Activated naive CD8-positive, alpha-beta T cell treated with anti-CD3 and anti-CD28 coated beads, Interleukin-2, amount 50 U/mL, for 16 hours (primary cell): ENCODE data around the gene WNT9A.
"Not testable (repeated sequence)": the region's sequence is repeated elsewhere in the genome, so short reads cannot be mapped to it uniquely, and the experiment has no call there.

ENCODE experiments used
- DNase-seq: peaks from one replicate; pipeline ENCODE4 v3.0.0-alpha.2; 2020; ENCODE audit warnings: low read depth, low spot score

Gene WNT9A, protein sequence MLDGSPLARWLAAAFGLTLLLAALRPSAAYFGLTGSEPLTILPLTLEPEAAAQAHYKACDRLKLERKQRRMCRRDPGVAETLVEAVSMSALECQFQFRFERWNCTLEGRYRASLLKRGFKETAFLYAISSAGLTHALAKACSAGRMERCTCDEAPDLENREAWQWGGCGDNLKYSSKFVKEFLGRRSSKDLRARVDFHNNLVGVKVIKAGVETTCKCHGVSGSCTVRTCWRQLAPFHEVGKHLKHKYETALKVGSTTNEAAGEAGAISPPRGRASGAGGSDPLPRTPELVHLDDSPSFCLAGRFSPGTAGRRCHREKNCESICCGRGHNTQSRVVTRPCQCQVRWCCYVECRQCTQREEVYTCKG

DNA sequence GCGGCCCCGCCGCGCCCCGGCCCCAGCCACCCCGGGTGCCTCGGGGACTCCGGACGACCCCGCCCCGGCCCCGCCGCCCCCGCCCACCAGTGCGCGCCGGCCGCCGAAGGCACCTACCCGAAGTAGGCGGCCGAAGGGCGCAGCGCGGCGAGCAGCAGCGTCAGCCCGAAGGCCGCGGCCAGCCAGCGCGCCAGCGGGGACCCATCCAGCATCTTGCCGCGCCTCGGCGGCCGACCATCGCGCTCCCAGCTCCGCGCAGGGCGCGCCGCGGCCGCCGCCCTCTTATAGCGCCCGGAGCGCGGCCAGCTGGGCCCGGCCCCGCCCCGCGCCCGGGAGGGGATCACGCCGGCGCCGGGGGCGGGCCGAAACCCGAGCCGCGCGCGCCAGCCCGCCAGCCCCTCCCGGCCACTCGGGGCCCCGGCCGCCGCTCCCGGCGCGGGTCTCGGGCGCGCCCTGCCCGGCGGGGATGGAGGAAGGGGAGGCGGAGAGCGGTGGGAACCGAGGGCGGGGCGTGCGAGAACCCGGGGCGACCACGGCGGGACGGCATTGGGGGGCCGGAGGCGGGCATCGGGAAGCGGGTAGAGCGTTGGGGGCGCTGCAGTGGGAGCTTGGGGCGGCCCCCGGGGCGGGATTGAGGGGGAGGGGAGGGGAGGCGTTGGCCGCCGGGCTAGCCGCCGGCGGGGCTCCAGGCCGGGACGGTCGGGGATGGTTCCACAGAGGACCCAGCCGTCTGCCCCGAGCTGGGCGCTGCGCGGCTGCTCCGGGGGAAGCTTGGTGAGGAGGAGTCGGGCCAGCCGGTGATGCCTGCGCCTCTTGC, at the start of gene WNT9A:
Gene WNT9A, minus strand, starts transcription at position 257 of the 817 bp plus-strand sequence. Its CDS starts 45 bp downstream, at position 212.
- no peak for DNase-seq

DNA sequence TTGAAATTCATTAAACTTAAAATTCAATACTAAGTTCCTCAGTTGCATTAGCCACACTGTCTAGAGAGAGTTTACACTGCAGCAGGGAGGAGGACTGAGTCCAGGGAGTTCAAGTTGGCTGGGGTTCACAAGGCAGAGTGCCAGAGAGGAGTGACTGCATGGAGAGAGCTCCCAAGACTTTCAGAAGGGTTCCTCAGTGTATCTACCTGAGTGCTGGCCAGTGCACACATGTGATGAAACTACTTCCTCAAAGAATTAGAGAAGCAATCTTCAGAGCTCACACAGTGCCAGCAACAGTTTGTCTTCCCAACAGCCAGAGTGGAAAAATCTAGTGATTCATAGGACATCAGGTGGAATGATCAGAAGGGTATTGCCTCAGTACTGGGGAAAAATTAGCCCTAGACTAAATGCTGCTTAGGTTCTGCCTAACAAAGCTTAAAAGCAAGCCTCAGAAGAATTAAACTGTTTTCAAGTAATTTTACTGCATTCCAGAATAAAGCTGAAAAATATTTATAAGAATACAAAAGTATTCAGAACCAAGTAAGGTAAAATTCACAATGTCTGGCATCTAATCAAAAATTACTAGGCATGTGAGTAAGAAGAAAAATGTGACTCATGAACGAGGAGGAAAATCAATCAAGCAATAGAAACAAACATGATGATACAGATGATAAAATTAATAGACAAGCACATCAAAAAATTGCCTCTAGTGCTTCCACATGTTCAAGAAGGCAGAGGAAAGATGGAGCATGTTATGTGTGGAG, 48.6 kb upstream of the WNT9A start:
- DNase-seq = no peak

DNA sequence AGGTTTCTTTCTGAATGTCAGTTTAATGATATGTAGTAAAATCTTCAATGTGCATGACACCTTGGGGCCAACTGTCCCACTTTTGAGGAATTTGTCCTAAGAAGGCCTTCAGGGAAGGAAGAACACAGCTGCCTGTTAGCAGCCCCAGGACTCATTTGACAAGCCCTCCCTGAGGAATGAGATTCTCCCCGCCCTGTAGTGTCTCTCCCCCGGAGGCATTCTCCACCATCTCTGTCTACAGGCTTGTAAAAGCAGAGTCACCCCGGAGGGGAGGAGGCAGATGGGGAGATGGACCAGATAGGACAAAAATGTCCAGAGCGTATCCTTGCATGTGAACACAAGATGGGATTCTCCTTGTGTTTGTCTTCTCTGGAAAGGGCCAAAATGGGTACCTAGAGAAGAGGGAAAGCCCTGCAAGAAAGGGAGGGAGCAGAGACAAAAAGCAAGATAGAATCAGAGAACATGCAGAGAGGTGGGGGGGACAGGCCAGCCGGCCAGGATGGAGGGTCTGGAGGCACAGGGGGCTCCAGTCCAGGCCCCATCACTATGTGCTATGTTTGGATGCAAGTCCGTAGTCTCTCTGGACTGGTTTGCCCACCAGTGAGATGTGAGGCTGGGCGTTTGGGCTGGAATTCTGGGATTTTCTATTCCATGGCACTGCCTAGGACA, 47.0 kb upstream of the WNT9A start:
- DNase-seq = no peak

DNA sequence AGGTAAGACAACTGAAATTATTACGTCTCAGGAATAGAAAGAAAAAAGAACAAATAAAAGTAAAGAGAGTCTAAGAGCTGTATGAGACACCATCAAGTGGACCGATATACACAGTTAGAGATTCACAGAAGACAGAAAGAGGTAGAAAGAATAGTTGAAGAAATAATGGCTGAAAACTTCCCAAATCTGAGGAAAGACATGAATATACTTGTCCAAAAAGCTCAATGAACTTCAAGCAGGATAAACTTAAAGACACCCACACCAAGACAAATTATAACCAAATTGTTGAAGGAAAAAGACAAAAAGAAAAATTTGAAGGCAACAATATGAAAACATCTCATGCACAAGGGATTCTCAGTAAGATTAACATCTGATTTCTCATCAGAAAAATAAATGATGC, 39.4 kb upstream of the WNT9A start:
- no peak for DNase-seq

DNA sequence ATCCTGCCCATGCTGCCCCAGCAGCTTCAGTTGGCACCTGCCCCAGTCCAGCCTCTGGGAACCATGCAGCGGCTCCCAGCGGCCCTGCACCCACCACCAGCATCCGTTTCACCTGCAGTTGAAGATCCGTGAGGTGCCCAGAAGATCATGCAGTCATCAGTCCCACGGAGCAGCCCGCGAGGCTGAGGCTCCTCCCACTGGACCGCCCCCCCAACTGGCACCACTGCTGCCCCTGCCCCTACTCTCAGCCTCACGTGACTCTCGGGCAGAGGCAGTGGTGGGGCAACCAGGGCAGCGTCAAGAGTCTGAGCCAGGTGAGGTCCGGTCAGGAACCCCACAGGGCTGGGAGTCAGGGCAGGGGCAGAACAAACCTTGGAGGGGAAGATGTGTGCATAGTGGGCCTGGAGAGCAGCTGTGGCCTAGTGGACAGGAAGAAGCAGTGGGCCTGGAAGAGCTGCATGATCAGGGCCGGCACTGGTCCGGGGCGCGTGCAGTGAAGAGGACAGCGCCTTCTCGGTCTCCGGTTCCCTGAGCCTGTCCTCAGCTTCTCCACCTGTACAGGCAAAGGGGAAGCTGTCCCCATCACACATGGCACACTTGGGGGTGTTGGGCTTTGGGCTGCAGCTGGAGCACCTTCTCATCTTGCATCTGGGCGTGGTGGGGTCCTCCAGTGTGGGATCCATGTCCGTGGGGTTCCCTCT, 28.0 kb upstream of the WNT9A start:
- DNase-seq = not testable (repeated sequence)

DNA sequence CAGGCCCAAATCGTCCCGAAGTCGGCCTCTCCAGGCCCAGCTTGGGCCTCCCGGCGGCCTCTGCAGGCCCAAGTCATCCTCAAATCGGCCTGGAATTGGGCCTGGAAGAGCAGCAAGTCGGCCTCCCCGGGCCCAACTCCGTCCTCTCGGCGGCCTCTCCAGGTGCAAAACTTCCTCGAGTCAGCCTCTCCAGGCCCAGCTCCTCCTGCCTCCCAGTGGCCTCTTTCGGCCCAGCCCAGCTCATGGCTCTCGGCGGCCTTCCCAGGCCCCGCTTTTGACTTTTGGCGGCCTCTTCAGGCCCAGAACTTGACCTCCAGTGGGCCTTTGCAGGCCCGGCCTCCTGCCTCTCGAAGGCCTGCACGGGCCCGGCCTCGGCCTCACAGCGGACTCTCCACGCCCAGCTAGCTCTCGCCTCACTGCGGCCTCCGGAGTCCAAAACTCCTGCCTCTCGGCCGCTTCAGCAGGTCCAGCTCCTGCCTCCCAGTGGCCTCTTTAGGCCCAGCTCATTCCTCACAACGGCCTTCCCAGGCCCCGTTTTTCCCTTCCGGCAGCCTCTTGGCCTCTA, 26.1 kb upstream of the WNT9A start:
- DNase-seq = not testable (repeated sequence)

DNA sequence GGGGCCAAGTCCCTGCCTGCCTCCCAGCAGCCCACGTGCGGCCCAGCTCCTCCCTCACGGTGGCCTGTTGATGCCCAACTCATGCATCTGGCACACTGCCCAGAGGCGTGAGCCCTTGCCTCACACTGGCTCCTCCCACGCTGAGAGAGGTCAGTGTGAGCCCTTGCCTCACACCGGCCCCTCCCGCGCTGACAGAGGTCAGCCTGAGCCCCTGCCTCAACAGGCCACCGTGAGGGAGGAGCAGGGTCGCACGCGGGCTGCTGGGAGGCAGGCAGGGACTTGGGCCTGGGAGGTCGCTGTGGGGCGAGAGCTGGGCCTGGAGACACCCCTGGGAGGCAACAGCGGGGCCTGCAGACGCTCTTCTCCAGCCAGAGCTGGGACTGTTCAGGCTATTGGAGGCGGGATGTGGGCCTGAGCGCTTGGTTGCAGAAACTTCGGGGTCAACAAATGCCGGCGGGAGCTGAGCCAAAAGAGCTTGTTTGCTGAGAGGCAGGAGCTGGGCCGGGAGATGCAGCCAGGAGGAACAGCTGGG, 25.2 kb upstream of the WNT9A start:
- DNase-seq = not testable (repeated sequence)

DNA sequence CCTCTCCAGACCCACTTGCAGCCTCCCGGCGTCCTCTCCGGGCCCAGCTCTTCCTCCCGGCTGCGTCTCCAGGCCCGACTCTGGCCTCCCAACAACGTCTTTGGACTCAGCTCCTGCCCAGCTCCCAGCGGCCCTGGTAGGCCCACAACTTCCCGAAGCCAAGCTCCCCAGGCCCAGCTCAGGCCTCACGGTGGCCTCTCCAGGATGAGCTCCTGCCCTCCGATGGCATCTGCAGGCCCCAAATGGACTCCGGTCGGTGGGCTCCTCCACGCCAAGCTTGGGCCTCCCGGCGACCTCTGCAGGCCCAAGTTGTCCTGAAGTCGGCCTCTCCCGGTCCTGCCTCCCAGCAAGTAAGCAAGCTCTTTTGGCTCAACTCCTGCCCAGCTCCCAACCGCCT, 24.5 kb upstream of the WNT9A start:
- not testable (repeated sequence) for DNase-seq

DNA sequence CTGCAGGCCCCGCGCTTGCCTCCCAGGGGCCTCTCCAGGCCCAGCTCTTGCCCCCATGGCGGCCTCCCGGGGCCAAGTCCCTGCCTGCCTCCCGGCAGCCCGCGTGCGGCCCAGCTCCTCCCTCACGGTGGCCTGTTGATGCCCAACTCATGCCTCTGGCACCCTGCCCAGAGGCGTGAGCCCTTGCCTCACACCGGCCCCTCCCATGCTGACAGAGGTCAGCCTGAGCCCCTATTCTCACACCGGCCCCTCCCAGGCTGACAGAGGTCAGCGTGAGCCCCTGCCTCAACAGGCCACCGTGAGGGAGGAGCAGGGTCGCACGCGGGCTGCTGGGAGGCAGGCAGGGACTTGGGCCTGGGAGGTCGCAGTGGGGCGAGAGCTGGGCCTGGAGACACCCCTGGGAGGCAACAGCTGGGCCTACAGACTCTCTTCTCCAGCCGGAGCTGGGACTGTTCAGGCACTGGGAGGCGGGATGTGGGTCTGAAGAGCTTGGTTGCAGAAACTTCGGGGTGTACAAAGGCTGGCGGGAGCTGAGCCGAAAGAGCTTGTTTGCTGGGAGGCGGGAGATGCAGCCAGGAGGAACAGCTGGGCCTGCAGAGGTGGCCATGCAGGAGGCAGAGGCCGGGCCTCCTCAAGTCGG, 24.0 kb upstream of the WNT9A start:
- not testable (repeated sequence) for DNase-seq

DNA sequence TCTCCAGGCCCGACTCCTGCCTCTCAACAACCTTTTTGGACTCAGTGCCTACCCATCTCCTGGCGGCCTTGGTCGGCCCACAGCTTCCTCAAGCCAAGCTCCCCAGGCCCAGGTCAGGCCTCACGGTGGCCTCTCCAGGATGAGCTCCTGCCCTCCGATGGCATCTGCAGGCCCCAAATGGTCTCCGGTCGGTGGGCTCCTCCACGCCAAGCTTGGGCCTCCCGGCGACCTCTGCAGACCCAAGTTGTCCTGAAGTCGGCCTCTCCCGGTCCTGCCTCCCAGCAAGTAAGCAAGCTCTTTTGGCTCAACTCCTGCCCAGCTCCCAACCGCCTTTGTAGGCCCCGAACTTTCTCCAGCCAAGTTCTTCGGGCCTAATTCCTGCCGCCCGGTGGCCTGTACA, 23.5 kb upstream of the WNT9A start:
- not testable (repeated sequence) for DNase-seq

DNA sequence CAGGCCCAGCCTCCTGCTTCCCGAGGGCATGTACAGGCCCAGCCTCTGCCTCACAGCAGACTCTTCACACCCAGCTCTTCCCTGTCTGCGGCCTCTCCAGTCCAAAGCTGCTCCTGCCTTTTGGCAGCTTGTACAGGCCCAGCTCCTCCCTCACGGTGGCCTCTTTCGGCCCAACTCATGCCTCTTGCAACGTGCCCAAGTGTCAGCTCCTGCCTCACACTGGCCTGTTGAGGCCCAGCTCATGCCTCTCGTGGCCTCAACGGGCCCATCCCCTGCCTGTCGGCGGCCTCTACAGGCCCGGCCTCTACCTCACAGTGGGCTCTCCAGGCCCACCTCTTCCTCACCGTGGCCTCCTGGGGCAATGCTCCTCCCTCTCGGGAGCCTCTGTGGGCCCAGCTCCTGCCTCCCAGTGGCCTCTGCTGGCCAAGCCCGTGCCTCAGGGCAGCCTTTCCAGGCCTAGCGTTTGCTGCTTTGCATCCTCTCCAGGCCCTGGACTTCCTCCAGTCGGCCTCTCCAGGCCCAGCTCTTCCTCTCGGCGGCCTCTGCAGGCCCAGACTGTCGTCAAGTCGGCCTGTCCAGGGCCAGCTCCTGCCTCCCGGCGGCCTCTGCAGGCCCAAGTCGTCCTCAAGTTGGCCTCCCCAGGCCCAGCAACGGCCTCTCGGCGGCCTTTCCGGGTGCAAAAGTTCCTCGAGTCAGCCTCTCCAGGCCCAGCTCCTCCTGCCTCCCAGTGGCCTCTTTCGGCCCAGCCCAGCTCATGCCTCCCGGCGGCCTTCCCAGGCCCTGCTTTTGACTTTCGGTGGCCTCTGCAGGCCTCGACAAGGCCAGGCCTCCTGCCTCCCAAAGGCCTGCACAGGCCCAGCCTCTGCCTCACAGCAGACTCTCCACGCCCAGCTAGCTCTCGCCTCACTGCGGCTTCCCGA, 22.6 kb upstream of the WNT9A start:
- not testable (repeated sequence) for DNase-seq

DNA sequence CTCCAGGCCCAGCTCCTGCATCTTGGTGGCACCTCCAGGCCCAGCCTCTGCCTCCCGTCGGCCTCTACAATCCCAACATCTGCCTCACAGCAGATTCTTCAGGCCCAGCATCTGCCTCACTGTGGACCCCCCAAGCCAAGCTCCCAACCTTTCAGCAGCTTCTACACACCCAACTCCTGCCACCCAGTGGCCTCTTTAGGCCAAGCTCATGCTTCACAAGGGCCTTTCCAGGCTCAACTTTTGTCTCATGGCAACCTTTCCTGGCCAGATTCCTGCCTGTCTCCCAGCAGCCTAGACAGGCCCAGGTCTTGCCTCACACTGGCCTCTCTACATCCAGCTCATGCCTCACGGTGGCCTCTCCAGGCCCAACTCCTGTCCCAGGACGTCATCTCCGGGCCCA, 20.1 kb upstream of the WNT9A start:
- not testable (repeated sequence) for DNase-seq

DNA sequence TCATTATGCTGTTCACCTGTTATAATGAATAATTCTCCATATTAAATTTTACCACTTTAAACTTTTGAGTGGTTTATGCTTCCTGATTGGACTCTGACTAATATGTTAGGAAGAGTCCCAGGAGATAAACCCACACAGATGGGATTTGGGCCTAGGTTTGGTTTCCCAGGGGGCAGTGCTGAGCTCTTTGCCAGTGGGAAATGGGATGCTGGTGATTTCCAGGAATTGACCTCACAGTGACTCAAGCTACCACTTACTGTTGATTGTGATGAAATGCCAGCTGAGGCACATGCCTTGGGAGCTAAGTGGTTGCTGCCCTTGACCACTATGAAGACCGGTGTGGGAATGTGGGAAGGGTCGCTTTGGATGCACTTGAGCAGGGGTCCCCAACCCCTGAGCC, 19.0 kb upstream of the WNT9A start:
- not testable (repeated sequence) for DNase-seq

DNA sequence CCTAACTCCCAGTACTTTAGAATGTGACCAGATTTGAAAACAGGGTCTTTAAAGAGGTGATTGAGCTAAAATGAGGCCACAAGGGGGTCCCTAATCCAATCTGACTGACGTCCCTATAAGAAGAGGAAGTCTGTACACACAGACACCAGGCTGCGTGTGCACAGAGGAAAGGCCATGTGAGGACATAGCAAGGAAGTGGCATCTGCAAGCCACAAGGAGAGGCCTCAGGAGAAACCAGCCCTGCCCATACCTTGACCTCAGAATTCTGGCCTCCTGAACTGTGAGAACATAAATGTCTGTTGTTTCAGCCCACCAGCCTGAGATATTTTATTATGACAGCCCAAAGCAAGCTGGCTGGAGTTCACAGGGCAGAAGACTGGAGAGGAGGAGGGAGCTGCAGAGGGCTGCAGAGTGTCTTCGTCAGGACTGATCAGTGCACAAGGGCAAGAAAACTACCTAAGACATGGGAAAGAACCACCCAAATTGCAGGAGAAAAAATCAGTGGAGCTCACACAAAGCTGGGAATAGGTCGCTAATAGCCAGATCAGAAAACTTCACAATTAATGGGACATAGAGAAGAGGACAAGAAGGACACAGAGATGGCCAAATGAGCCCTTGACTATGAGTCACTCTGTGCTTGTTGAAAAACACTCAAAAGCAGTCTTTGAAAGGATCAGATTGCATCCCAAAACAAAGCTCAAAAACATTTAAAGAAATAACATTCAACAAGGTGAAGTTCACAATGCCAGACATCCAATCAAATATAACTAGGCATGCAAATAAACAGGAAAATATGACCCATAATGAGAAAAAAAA, 14.1 kb upstream of the WNT9A start:
- DNase-seq = no peak

DNA sequence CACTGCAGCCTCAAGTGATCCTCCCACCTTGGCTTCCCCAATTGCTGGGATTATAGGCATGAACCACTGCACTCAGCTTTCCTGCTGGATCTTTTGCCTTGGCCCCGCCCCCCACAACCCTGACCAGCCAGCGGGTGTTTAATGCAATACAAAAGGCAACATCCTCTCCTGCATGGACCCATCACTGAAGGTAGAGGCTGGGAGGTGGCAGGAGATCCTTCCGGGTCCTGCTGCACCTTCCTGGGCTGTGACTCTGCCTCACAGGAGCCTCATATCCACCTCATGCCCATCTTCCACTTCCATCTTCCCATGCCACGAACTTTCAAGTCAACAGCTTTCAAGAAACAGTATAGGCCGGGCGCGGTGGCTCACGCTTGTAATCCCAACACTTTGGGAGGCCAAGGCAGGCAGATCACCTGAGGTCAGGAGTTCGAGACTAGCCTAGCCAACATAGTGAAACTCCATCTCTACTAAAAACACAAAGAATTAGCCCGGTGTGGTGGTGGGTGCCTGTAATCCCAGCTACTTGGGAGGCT, 11.7 kb upstream of the WNT9A start:
- no peak for DNase-seq

DNA sequence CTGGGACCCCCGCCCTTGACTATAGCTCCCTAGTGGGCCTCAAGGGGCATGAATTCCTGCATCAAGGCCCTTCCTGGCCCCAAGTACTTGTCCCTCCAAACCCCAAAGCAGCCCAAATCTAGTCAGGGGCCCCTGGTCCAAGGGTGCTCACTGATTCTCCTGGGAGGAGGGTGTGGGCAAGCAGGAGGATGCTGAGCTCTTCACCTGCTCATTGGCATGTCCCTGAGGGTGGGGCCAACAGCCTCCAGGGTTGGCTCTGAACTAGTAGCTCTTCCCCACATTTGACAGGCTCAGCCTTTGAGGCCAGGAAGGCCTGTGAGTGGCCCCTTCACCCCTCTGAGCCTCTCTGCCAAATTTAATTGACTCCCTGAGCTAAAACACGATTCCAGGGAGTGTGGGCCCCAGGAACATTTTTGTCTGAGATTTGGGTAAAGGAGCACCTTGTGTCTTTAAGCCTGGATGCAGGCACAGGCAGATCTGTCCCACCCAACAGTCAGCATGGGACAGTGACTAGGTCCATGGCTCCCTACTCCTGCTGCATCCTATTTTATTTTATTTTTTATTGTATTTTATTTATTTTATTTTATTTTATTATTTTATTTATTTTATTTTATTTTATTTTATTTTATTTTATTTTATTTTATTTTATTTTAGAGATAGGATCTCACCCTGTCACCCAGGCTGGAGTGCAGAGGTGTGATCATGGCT, 11.0 kb upstream of the WNT9A start:
- DNase-seq = no peak

DNA sequence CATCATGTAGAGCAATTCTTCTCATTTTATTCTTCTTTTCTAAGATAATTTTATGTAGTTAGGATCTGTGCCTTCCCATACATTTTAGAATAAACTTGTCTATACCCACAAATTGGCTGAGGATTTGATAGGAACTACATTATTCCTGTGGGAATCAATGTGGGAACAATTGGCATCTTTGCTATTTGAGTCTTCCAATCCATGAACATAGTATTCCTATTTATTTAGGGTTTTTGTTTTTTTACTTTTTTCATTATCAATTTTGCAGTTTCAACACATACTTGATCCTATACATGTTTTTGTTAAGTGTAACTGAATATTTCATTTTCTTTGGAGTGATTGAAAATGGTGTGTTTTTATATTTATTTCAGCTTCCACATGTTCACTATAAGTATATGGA, 8.1 kb upstream of the WNT9A start:
- no peak for DNase-seq
